Measurements from ENCODE around the gene KRT36.

KRT36 gene

GRCh38 chr17:41510251-41511065 lies 20.7 kb upstream of the KRT36 start:
- Histone ChIP-seq H3F3A (ENCODE audit: insufficient read depth, low read length) (no peaks in the 10 kb centered on the region), H3K27me3 (replicated peaks; ENCODE audit: insufficient read depth, low read length) (no peaks in the 10 kb centered on the region), H4K20me1 (ENCODE audit: insufficient read depth, low read length) (no peaks in the 10 kb centered on the region), H2AFZ (ENCODE audit: low read length) (no peak overlapping the region), H3K9me3 (replicated peaks; ENCODE audit: insufficient read depth, low read length) (no peaks in the 10 kb centered on the region), H3K9me2 (replicated peaks; ENCODE audit: insufficient read depth, low read length) (no peaks in the 10 kb centered on the region), H3K4me1 (ENCODE audit: low read length) (no peaks in the 10 kb centered on the region; the same call in 1 of the 2 replicates), H3K4me3 (ENCODE audit: low read length) (no peak overlapping the region), H3K9ac (ENCODE audit: low read length) (no peak overlapping the region), H3K4me2 (ENCODE audit: low read depth, low read length) (no peak overlapping the region), H3K36me3 (replicated peaks; ENCODE audit: insufficient read depth, low read length) (no peaks in the 10 kb centered on the region), H3K79me2 (ENCODE audit: low read length) (no peaks in the 10 kb centered on the region), H3K27ac (ENCODE audit: low read length) (no peak overlapping the region)
- TF ChIP-seq CTCF (IDR thresholded peaks at IDR 0.05; ENCODE audit: low read length) (no peak), EZH2 (optimal IDR thresholded peaks at IDR 0.05; ENCODE audit: low read depth, low read length) (no peak), EZH2phosphoT487 (IDR thresholded peaks at IDR 0.05; ENCODE audit: low read length) (no peak)
- DNase-seq: no peak

GRCh38 chr17:41507315-41507880 lies 17.7 kb upstream of the KRT36 start:
- Histone ChIP-seq H3K36me3 (replicated peaks; ENCODE audit: insufficient read depth, low read length) (no peaks in the 10 kb centered on the region), H4K20me1 (ENCODE audit: insufficient read depth, low read length) (no peaks in the 10 kb centered on the region), H3F3A (ENCODE audit: insufficient read depth, low read length) (no peaks in the 10 kb centered on the region), H3K27ac (ENCODE audit: low read length) (no peak overlapping the region), H3K4me1 (ENCODE audit: low read length) (no peaks in the 10 kb centered on the region; the same call in 1 of the 2 replicates), H3K9ac (ENCODE audit: low read length) (no peak overlapping the region), H3K4me2 (ENCODE audit: low read depth, low read length) (no peak overlapping the region), H3K4me3 (ENCODE audit: low read length) (no peak overlapping the region), H2AFZ (ENCODE audit: low read length) (no peak overlapping the region), H3K9me3 (replicated peaks; ENCODE audit: insufficient read depth, low read length) (no peaks in the 10 kb centered on the region), H3K9me2 (replicated peaks; ENCODE audit: insufficient read depth, low read length) (no peaks in the 10 kb centered on the region), H3K79me2 (ENCODE audit: low read length) (no peaks in the 10 kb centered on the region), H3K27me3 (replicated peaks; ENCODE audit: insufficient read depth, low read length) (no peaks in the 10 kb centered on the region)
- TF ChIP-seq EZH2 (optimal IDR thresholded peaks at IDR 0.05; ENCODE audit: low read depth, low read length): no peak
- TF ChIP-seq CTCF (IDR thresholded peaks at IDR 0.05; ENCODE audit: low read length): no peak
- TF ChIP-seq EZH2phosphoT487 (IDR thresholded peaks at IDR 0.05; ENCODE audit: low read length): no peak
- no peak for DNase-seq

GRCh38 chr17:41505809-41506767 lies 16.4 kb upstream of the KRT36 start:
- no peaks in the 10 kb centered on the region for H3K27me3 ChIP-seq (replicated peaks; ENCODE audit: insufficient read depth, low read length)
- no peaks in the 10 kb centered on the region for H3K9me2 ChIP-seq (replicated peaks; ENCODE audit: insufficient read depth, low read length)
- no peaks in the 10 kb centered on the region; the same call in 1 of the 2 replicates for H3K4me1 ChIP-seq (ENCODE audit: low read length)
- H4K20me1 ChIP-seq (ENCODE audit: insufficient read depth, low read length): no peaks in the 10 kb centered on the region
- H3K9me3 ChIP-seq (replicated peaks; ENCODE audit: insufficient read depth, low read length): no peaks in the 10 kb centered on the region
- H3K79me2 ChIP-seq (ENCODE audit: low read length): no peaks in the 10 kb centered on the region
- H3K4me2 ChIP-seq (ENCODE audit: low read depth, low read length): no peak overlapping the region
- H3K9ac ChIP-seq (ENCODE audit: low read length): no peak overlapping the region
- H3K27ac ChIP-seq (ENCODE audit: low read length): no peak overlapping the region
- no peak overlapping the region for H2AFZ ChIP-seq (ENCODE audit: low read length)
- H3K36me3 ChIP-seq (replicated peaks; ENCODE audit: insufficient read depth, low read length): no peaks in the 10 kb centered on the region
- no peak for DNase-seq
- TF ChIP-seq EZH2phosphoT487 (IDR thresholded peaks at IDR 0.05; ENCODE audit: low read length): no peak
- no peak for TF ChIP-seq EZH2 (optimal IDR thresholded peaks at IDR 0.05; ENCODE audit: low read depth, low read length)
- no peak for TF ChIP-seq CTCF (IDR thresholded peaks at IDR 0.05; ENCODE audit: low read length)
- no peaks in the 10 kb centered on the region for H3F3A ChIP-seq (ENCODE audit: insufficient read depth, low read length)
- H3K4me3 ChIP-seq (ENCODE audit: low read length): no peak overlapping the region
